Measurements from ENCODE around the gene LONRF2. TPM values are rescaled to one million over a fixed set of nuclear protein-coding genes. Genes with fewer than 3 reads are reported as not detected.

Gene LONRF2
- total RNA-seq, 1 donor from 2014 or later: 0.23 TPM

DNA sequence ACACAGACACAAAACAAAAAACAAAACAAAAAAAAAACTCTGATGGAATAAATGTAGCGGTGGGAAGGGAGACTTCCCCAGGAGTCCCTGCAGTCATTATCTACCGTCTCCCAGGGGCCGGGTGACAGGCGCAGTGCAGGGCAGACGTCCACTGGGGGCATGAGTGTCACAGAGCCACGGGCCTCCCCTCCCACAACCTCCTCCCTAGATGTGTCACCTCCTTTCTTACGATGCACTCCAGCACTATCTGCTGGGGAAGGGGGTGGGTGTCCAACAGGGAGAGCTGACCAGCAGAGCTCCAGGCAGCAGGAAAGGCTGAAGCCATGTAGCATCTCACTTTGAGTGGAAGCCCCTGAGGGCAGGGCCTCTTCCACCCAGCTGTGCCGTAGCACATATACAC is 84.5 kb downstream of the LONRF2 start:
- no peak overlapping the region for H3K27ac Mint-ChIP-seq
- no peaks in the 10 kb centered on the region for H3K27me3 Mint-ChIP-seq
- intact Hi-C loops (cut with micrococcal nuclease): no loop called here
- no peak for DNase-seq
- H3K9me3 Mint-ChIP-seq: no peaks in the 10 kb centered on the region
- no peak overlapping the region for H3K4me3 Mint-ChIP-seq
- H3K4me1 Mint-ChIP-seq: peaks cover 12% of the 10 kb centered on the region
- H3K36me3 Mint-ChIP-seq (ENCODE audit: low read depth): no peaks in the 10 kb centered on the region

DNA sequence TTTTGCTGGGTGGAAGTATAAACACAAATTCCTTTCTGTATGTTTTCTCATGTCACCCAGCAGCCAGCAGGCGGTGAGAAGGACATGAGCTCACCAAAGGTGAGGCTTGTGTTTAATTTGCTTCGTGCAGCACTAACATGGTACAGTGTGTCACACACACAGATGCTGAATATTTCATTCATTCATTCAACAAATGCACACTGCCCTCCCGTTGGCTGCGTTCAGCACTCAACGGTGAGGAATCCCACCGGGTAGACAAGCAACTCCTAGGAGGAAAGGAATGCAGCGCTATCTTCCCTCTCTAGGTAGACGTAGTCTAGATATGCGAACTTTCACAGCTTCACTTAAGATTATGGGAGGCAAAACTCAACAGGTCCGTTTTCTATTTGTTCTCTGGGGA is 85.1 kb downstream of the LONRF2 start:
- no peak for DNase-seq
- Mint-ChIP-seq H3K4me1 (peaks cover 12% of the 10 kb centered on the region), H3K4me3 (no peak overlapping the region), H3K27ac (no peak overlapping the region), H3K27me3 (no peaks in the 10 kb centered on the region), H3K36me3 (ENCODE audit: low read depth) (no peaks in the 10 kb centered on the region), H3K9me3 (no peaks in the 10 kb centered on the region)
- intact Hi-C loops (cut with micrococcal nuclease): no loop called here

- peaks cover 2% of the 10 kb centered on the region for H3K9me3 Mint-ChIP-seq
- H3K27ac Mint-ChIP-seq: no peak overlapping the region
- DNase-seq: no peak
- H3K36me3 Mint-ChIP-seq (ENCODE audit: low read depth): no peaks in the 10 kb centered on the region
- no peak overlapping the region for H3K4me3 Mint-ChIP-seq
- no peaks in the 10 kb centered on the region for H3K27me3 Mint-ChIP-seq
- H3K4me1 Mint-ChIP-seq: peaks cover 12% of the 10 kb centered on the region
- intact Hi-C loops (cut with micrococcal nuclease): no loop called here
Observed at GRCh38 chr2:100236166-100236565, 86.1 kb downstream of the LONRF2 start.

GRCh38 chr2:100235581-100235980 is 86.7 kb downstream of the LONRF2 start:
- Mint-ChIP-seq H3K4me1 (peaks cover 12% of the 10 kb centered on the region), H3K9me3 (peaks cover 4% of the 10 kb centered on the region), H3K27ac (no peak overlapping the region), H3K27me3 (no peaks in the 10 kb centered on the region), H3K4me3 (no peak overlapping the region), H3K36me3 (ENCODE audit: low read depth) (no peaks in the 10 kb centered on the region)
- DNase-seq: no peak
- intact Hi-C loops (cut with micrococcal nuclease): no loop called here

DNA sequence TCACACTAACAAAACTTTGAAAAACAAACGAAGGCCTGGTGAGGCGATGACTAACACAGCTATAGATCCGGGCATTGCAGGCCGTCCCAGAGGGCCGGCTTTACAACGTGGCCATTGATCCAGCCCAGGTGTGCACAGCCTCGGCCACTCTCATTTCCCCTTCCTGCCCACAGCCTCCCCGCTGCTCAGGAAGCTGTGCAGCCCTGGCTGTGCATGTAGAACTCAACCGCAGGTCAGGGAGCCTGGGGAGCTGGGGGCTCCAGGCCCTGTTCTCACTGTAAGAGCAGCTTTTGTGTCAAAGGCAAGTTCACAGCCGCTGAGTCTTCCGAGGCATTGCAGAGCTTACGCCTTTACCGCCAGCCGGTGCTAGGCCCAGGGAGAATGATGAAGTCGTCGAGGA is 87.2 kb downstream of the LONRF2 start:
- Mint-ChIP-seq H3K4me1 (peaks cover 12% of the 10 kb centered on the region), H3K27ac (no peak overlapping the region), H3K27me3 (no peaks in the 10 kb centered on the region), H3K36me3 (ENCODE audit: low read depth) (no peaks in the 10 kb centered on the region), H3K9me3 (peaks cover 4% of the 10 kb centered on the region), H3K4me3 (peak overlapping the region; percentile 11)
- intact Hi-C loops (cut with micrococcal nuclease): no loop called here
- peak; percentile 67 for DNase-seq

GRCh38 chr2:100234141-100234540 is 88.2 kb downstream of the LONRF2 start:
- no peak overlapping the region for H3K4me3 Mint-ChIP-seq
- H3K36me3 Mint-ChIP-seq (ENCODE audit: low read depth): no peaks in the 10 kb centered on the region
- intact Hi-C loops (cut with micrococcal nuclease): no loop called here
- H3K27ac Mint-ChIP-seq: no peak overlapping the region
- H3K4me1 Mint-ChIP-seq: peaks cover 12% of the 10 kb centered on the region
- H3K27me3 Mint-ChIP-seq: no peaks in the 10 kb centered on the region
- no peak for DNase-seq
- peaks cover 4% of the 10 kb centered on the region for H3K9me3 Mint-ChIP-seq

GRCh38 chr2:100233061-100233460 is 89.2 kb downstream of the LONRF2 start:
- DNase-seq: no peak
- H3K9me3 Mint-ChIP-seq: peaks cover 4% of the 10 kb centered on the region

GRCh38 chr2:100230754-100231153 is 91.5 kb downstream of the LONRF2 start:
- H3K27me3 Mint-ChIP-seq: peaks cover 4% of the 10 kb centered on the region
- intact Hi-C loops (cut with micrococcal nuclease): no loop called here
- H3K4me1 Mint-ChIP-seq: peaks cover 11% of the 10 kb centered on the region
- H3K4me3 Mint-ChIP-seq: no peak overlapping the region
- no peak overlapping the region for H3K27ac Mint-ChIP-seq
- no peaks in the 10 kb centered on the region for H3K36me3 Mint-ChIP-seq (ENCODE audit: low read depth)
- H3K9me3 Mint-ChIP-seq: peaks cover 4% of the 10 kb centered on the region
- DNase-seq: no peak

More at GRCh38 chr2:100233061-100233460, 89.2 kb downstream of the LONRF2 start:
- no peak overlapping the region for H3K27ac Mint-ChIP-seq
- H3K27me3 Mint-ChIP-seq: no peaks in the 10 kb centered on the region
- intact Hi-C loops (cut with micrococcal nuclease): no loop called here
- H3K36me3 Mint-ChIP-seq (ENCODE audit: low read depth): no peaks in the 10 kb centered on the region
- H3K4me3 Mint-ChIP-seq: no peak overlapping the region
- peaks cover 12% of the 10 kb centered on the region for H3K4me1 Mint-ChIP-seq

GRCh38 chr2:100228967-100229366 is 93.3 kb downstream of the LONRF2 start:
- H3K36me3 Mint-ChIP-seq (ENCODE audit: low read depth): no peaks in the 10 kb centered on the region
- no peak overlapping the region for H3K27ac Mint-ChIP-seq
- H3K9me3 Mint-ChIP-seq: peaks cover 4% of the 10 kb centered on the region
- DNase-seq: no peak
- no peaks in the 10 kb centered on the region for H3K4me1 Mint-ChIP-seq
- H3K4me3 Mint-ChIP-seq: no peak overlapping the region
- peaks cover 13% of the 10 kb centered on the region for H3K27me3 Mint-ChIP-seq
- intact Hi-C loops (cut with micrococcal nuclease): no loop called here

- Mint-ChIP-seq H3K9me3 (peaks cover 4% of the 10 kb centered on the region), H3K4me1 (no peaks in the 10 kb centered on the region), H3K36me3 (ENCODE audit: low read depth) (no peaks in the 10 kb centered on the region), H3K4me3 (no peak overlapping the region), H3K27ac (no peak overlapping the region), H3K27me3 (peaks cover 14% of the 10 kb centered on the region)
- intact Hi-C loops (cut with micrococcal nuclease): no loop called here
- DNase-seq: no peak
Observed at GRCh38 chr2:100228415-100228814, 93.9 kb downstream of the LONRF2 start.

DNA sequence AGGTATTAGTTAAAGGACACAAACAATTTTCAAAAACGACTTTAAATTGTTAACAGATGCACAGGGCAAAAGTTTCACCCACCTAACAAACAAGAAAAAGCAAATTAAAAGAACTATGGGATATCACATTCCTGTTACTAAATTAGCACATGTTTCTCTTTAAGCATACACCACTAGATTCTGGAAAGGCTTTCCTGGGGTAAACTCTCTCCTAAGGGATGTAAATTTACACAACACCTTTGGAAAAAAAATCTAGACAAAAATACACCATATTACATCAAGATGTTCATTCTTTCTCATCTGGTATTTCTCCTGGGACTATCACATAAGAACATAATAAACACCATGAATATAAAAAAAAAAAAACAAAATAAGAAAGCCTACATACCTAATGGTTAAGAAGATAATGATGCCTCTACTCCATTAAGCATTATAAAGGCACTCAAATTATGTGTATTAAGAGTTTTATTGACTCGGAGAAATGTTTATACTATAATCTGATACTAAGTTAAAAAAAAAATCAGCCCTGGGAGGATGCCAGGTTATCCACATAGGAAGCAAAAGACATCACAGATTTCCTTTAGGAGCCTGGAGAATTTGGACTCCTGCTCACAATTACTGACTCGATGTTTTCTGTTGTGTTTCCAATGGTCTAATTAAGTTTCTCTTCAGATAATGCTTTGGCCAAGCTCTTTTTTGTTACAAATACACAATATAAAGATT is 97.2 kb downstream of the LONRF2 start:
- peaks cover 14% of the 10 kb centered on the region for H3K27me3 Mint-ChIP-seq

GRCh38 chr2:100223502-100223901 is 98.8 kb downstream of the LONRF2 start:
- Mint-ChIP-seq H3K36me3 (ENCODE audit: low read depth) (no peaks in the 10 kb centered on the region), H3K27ac (no peak overlapping the region), H3K27me3 (peaks cover 14% of the 10 kb centered on the region), H3K9me3 (peaks cover 7% of the 10 kb centered on the region), H3K4me1 (no peaks in the 10 kb centered on the region), H3K4me3 (no peak overlapping the region)
- DNase-seq: no peak
- intact Hi-C loops (cut with micrococcal nuclease): no loop called here

More for the DNA sequence above, 97.2 kb downstream of the LONRF2 start:
- DNase-seq: no peak
- Mint-ChIP-seq H3K4me1 (no peaks in the 10 kb centered on the region), H3K27ac (no peak overlapping the region), H3K9me3 (peaks cover 7% of the 10 kb centered on the region), H3K36me3 (ENCODE audit: low read depth) (no peaks in the 10 kb centered on the region), H3K4me3 (no peak overlapping the region)
- intact Hi-C loops (cut with micrococcal nuclease): no loop called here

All from activated CD4-positive, alpha-beta T cell treated with anti-CD3 and anti-CD28 coated beads, Interleukin-2, amount 10 ng/mL, durations not matched to agents 24 days and 14 days (primary cell).